Mucosa of descending colon (tissue), 3 donors: ENCODE measurements around the gene FUT4. TPM values are rescaled to one million over a fixed set of nuclear protein-coding genes. Genes with fewer than 3 reads are reported as not detected.

ENCODE experiments used
- ATAC-seq: fragments of 200-7000 bp; cut with Tn5 transposase; one replicate; pipeline ENCODE4 v1.9.1; 2020; ENCODE audit warnings: mild to moderate bottlenecking, moderate library complexity
- DNase-seq, 3 donors: peaks; one replicate each; pipeline ENCODE4 v3.0.0-alpha.2; 2020
- H3K36me3 ChIP-seq: fragments of 200-600 bp; one replicate; pipeline ENCODE4 v1.8.0; 2021; ENCODE audit warnings: low read depth, mild to moderate bottlenecking
- H3K4me1 ChIP-seq: fragments of 200-600 bp; one replicate; pipeline ENCODE4 v1.8.0; 2021; ENCODE audit warnings: low read depth, mild to moderate bottlenecking
- H3K4me3 ChIP-seq: fragments of 200-600 bp; one replicate; pipeline ENCODE4 v1.8.0; 2021; ENCODE audit warnings: mild to moderate bottlenecking
- H3K9me3 ChIP-seq: fragments of 200-600 bp; one replicate; pipeline ENCODE4 v1.8.0; 2021; ENCODE audit warnings: mild to moderate bottlenecking
- intact Hi-C, 2 donors: fragments of 100-400 bp; cut with DNase I in 1 of 2; cut with micrococcal nuclease in 1 of 2; formaldehyde crosslinking; loops; one replicate each; pipeline versions ENCODE4 v1.11.0 to v1.11.1; 2022; cut with DNase I, micrococcal nuclease
- total RNA-seq, 3 donors: library from RNA; stranded (reverse); fragmentation: NEBNext Ultra II Directional in 2 of 3; extraction: Animal tissue kit (Norgen Biotek cat#: 25700) in 2 of 3; gene quantifications; one replicate each; pipeline versions ENCODE4 v1.2.1 to v1.2.4, GENCODE V29; 2021 to 2023
- TF ChIP-seq, protein P1 (sequence below): fragments of 200-600 bp; IDR thresholded peaks from one replicate; pipeline ENCODE4 v1.8.0; 2022; ENCODE audit warnings: antibody characterized with exemption, mild to moderate bottlenecking
- donor health status: DM: no; HTN: no; CAD: no; lungs with moderate emphysema.
- donor health status: DM: no; HTN: no; CAD: no.
- donor health status: DM: no; HTN: yes; CAD: no.

The FUT4 gene
- total RNA-seq, 3 donors from 2014 or later, result 13.9 to 23.5 (median 21.9) TPM

DNA sequence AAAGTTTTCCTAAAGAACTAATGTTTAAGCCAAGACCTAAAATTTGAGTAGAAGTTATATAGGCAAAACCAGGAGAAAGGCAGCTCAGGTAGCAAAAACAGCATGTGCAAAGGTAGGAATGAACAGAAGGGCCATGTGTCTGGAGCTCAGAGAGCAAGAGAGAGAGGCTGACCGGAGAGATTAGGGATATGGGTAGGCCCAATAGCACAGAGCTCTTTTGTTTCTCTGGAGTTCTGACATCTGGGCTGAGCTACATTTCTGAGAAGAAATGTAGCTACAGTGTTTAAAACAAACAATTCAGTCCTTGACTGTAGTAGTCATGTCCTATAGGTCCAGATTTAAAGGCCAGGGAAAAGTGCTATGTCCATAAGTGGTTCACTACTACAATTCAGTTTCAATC, 27.0 kb upstream of the FUT4 start:
- ATAC-seq, result no peak
- intact Hi-C loops, result no loop called here
- Histone ChIP-seq H3K36me3 (no peaks in the 10 kb centered on the region), H3K4me3 (no peak overlapping the region), H3K9me3 (no peaks in the 10 kb centered on the region), H3K4me1 (peaks cover 16% of the 10 kb centered on the region)
- TF ChIP-seq, protein P1, sequence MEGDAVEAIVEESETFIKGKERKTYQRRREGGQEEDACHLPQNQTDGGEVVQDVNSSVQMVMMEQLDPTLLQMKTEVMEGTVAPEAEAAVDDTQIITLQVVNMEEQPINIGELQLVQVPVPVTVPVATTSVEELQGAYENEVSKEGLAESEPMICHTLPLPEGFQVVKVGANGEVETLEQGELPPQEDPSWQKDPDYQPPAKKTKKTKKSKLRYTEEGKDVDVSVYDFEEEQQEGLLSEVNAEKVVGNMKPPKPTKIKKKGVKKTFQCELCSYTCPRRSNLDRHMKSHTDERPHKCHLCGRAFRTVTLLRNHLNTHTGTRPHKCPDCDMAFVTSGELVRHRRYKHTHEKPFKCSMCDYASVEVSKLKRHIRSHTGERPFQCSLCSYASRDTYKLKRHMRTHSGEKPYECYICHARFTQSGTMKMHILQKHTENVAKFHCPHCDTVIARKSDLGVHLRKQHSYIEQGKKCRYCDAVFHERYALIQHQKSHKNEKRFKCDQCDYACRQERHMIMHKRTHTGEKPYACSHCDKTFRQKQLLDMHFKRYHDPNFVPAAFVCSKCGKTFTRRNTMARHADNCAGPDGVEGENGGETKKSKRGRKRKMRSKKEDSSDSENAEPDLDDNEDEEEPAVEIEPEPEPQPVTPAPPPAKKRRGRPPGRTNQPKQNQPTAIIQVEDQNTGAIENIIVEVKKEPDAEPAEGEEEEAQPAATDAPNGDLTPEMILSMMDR, result no peak
- DNase-seq, result no peak

DNA sequence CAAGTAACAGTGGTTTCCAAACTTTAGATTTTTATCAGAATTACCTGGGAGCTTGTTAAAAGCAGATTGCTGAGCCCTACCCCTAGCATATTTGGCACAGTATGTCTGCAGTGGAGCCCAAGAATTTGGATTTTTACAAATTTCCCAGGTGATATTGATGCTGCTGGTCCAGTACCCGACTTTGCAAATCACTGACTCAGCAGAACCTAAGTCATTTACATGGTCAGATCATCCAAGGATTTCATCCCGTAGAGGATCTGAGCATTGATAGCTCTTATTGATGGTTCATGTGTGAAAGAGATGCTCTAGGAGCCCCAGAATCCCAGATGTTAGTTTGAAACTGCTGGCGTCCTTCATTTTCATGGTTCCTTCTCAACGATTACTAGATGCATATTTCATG, 25.4 kb upstream of the FUT4 start:
- ATAC-seq, result no peak
- DNase-seq, result no peak
- H3K36me3 ChIP-seq, result no peaks in the 10 kb centered on the region
- H3K4me3 ChIP-seq, result no peak overlapping the region
- no peaks in the 10 kb centered on the region for H3K9me3 ChIP-seq
- H3K4me1 ChIP-seq, result peaks cover 1% of the 10 kb centered on the region
- intact Hi-C loops, result no loop called here
- TF ChIP-seq, protein P1, result no peak

DNA sequence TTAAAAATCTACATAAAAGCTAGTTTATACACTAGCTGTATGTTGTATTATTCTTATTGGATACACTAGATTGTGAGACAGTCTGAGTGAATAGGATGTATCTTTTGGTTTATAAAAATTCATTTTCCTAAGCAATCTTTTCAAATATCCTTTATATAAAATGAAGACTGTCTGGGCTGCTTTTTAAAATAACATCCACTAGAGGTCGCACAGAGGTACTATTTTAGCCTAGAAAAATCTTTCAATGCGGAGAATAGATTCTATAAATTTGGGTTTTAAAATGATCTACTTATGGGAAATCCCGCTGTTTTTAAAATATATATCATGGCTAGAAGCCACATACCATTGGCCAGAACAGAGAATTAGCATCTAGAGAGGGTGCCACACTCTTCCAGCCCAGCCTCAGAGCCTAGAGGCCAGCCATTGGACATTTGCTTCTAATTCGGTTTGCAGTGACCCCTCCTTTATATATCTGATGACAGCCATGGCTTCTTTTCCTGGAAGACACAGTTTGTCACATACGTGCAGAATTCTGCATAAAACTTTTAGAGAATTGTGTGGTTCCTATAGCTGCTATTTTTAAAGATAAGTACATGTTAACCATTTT, 24.1 kb upstream of the FUT4 start:
- no peaks in the 10 kb centered on the region for H3K36me3 ChIP-seq
- ATAC-seq (peak; percentile 54), DNase-seq (peak in 1 of 3 donors; percentile 58)
- intact Hi-C loops, result loop anchor here (5.0 to 10.0 kb wide), 2 partner anchors 83 to 375 kb away; no protein-coding TSS in a partner anchor
- H3K4me3 ChIP-seq, result no peak overlapping the region
- no peaks in the 10 kb centered on the region for H3K4me1 ChIP-seq
- no peaks in the 10 kb centered on the region for H3K9me3 ChIP-seq
- TF ChIP-seq, protein P1, result peak; percentile 14

DNA sequence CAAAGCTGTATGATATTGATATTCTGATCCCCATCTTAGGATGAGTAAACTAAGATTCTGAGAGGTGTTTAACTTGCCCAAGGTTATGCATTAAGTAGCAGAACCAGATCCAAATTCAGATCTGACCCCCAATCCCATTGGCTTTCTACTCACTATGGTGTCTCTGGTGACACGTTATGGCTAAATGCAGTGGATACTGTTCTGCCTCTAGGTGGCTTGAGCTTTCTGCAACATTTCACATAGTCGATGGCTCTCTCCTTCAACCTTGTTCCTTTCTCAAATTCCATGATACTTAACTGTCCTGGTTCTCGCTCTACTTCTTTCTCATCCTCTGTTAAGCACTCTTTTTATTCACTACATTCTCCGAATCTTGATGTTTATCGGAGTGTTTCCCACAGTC, 22.0 kb upstream of the FUT4 start:
- no peaks in the 10 kb centered on the region for H3K36me3 ChIP-seq
- peaks cover 3% of the 10 kb centered on the region for H3K4me1 ChIP-seq

DNA sequence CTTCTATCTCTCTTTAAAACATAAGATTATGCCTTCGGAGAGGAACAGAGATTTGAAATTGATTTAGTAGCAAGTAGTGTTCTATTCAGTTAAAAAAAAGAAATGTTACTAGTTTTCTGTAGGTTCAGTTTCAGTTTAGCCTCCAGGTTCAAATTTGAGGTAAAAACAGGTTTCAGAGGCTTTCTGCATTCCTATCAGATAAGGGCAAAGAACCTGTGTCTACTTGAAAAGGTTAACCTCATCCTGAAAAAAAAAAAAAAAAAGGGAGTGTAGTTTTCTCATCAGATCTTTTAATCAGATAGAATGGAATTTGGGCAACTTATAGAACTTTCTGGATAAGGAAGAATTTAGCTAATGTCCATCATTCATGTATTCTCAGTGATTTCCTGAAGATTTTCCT, 19.4 kb upstream of the FUT4 start:
- intact Hi-C loops, result loop anchor here (5.0 to 10.0 kb wide), 2 partner anchors 78 to 370 kb away; no protein-coding TSS in a partner anchor
- TF ChIP-seq, protein P1, result no peak
- peaks cover 3% of the 10 kb centered on the region for H3K4me1 ChIP-seq

More for the DNA sequence above, 22.0 kb upstream of the FUT4 start:
- TF ChIP-seq, protein P1, result peak; percentile 24
- H3K4me3 ChIP-seq, result no peak overlapping the region
- H3K9me3 ChIP-seq, result no peaks in the 10 kb centered on the region
- intact Hi-C loops, result loop anchor here (5.0 to 10.0 kb wide), 2 partner anchors 81 to 373 kb away; no protein-coding TSS in a partner anchor
- ATAC-seq, result peak; percentile 84
- DNase-seq, result no peak

More for the DNA sequence above, 19.4 kb upstream of the FUT4 start:
- ATAC-seq (no peak), DNase-seq (no peak)
- H3K4me3 ChIP-seq, result no peak overlapping the region
- H3K9me3 ChIP-seq, result no peaks in the 10 kb centered on the region
- no peaks in the 10 kb centered on the region for H3K36me3 ChIP-seq
